Gastrocnemius medialis (tissue), 4 donors: Measurements from ENCODE around the gene GPR142.

ENCODE experiments used
- CTCF ChIP-seq, 5 experiments: fragments of 450-650 bp in 3 of 5; fragments of 200-600 bp in 2 of 5; sonication (generic) in 2 of 5; IDR thresholded peaks in 4 of 5; conservative IDR thresholded peaks in 1 of 5; 1 replicate in 4 of 5; 2 replicates in 1 of 5; pipeline ENCODE4 v1.5.1; 2016 to 2019; ENCODE audit warnings: antibody characterized with exemption in 5 of 5, mild to moderate bottlenecking in 3 of 5, moderate library complexity in 3 of 5
- POLR2A ChIP-seq, 2 donors: fragments of 450-650 bp; IDR thresholded peaks; one replicate each; pipeline ENCODE4 v1.6.1; 2017; ENCODE audit warnings: antibody characterized with exemption in 2 of 2, mild to moderate bottlenecking in 2 of 2, moderate library complexity in 2 of 2

GRCh38 chr17:74368341-74369081, 1.2 kb downstream of the GPR142 start:
- TF ChIP-seq POLR2A (IDR thresholded peaks at IDR 0.05): no peak
- peak; percentile 90 to 98 (median 96) for TF ChIP-seq CTCF (IDR thresholded peaks at IDR 0.05 in 4 of 5, conservative IDR thresholded peaks at IDR 0.05 in 1 of 5)
